Naive B cell (primary cell): ENCODE results near the gene TRAPPC5. TPM values are rescaled to one million over a fixed set of nuclear protein-coding genes. Genes with fewer than 3 reads are reported as not detected.

Experiments used
- ATAC-seq, 2 donors: fragments of 150-1000 bp; cut with Tn5 transposase; 2 replicates each; pipeline ENCODE4 v1.10.0; 2021; ENCODE audit warnings: low read depth in 2 of 2, mild to moderate bottlenecking in 2 of 2, moderate library complexity in 2 of 2
- DNase-seq: peaks from one replicate; pipeline ENCODE4 v3.0.0; 2022
- H3K27ac Mint-ChIP-seq, 6 donors: one replicate each; pipeline ENCODE4 v1.8.0; 2020 to 2022; ENCODE audit warnings: mild to moderate bottlenecking in 6 of 6, mixed read lengths in 6 of 6, moderate library complexity in 5 of 6, inconsistent platforms in 2 of 6
- H3K27me3 Mint-ChIP-seq, 3 donors: one replicate each; pipeline ENCODE4 v1.8.0; 2021 to 2022; ENCODE audit warnings: mixed read lengths in 3 of 3, mild to moderate bottlenecking in 1 of 3
- H3K36me3 Mint-ChIP-seq, 2 donors: one replicate each; pipeline ENCODE4 v1.8.0; 2020 to 2022; ENCODE audit warnings: mixed read lengths in 2 of 2, inconsistent platforms in 1 of 2, mild to moderate bottlenecking in 1 of 2
- H3K4me1 Mint-ChIP-seq, 3 donors: one replicate each; pipeline ENCODE4 v1.8.0; 2020 to 2022; ENCODE audit warnings: mixed read lengths in 3 of 3, inconsistent platforms in 1 of 3, mild to moderate bottlenecking in 1 of 3, moderate library complexity in 1 of 3
- H3K4me3 Mint-ChIP-seq, 8 donors: one replicate each; pipeline ENCODE4 v1.8.0; 2020 to 2022; ENCODE audit warnings: mild to moderate bottlenecking in 8 of 8, mixed read lengths in 8 of 8, moderate library complexity in 8 of 8, inconsistent platforms in 2 of 8
- H3K9me3 Mint-ChIP-seq, 7 donors: one replicate each; pipeline ENCODE4 v1.8.0; 2020 to 2022; ENCODE audit warnings: mixed read lengths in 7 of 7, mild to moderate bottlenecking in 5 of 7, inconsistent platforms in 2 of 7, moderate library complexity in 1 of 7
- polyA plus RNA-seq, 6 donors: library from polyadenylated mRNA; unstranded; fragments of 300-500 nt; fragmentation: Illumina TruSeq; gene quantifications; one replicate each; pipeline ENCODE4 v1.2.3, GENCODE V29; 2021; ENCODE audit warnings: low read depth in 6 of 6

The TRAPPC5 gene
- polyA plus RNA-seq, 6 donors from 2014 or later = 171 to 260 (median 224) TPM

- no peak for ATAC-seq
- Mint-ChIP-seq H3K4me3 (peak overlapping the region in 7 of 8 donors; percentile 81 to 98 (median 94)), H3K9me3 (peaks cover 0 to 1% (median 0%) of the 10 kb centered on the region in 7 donors), H3K27me3 (no peaks in the 10 kb centered on the region), H3K4me1 (peaks cover 0 to 98% (median 85%) of the 10 kb centered on the region in 3 donors), H3K36me3 (peaks cover 11 to 22% of the 10 kb centered on the region in 2 donors), H3K27ac (peak overlapping the region; percentile 99 to 100 (median 99))
- no peak for DNase-seq
Observed at GRCh38 chr19:7701049-7701653, 20.5 kb downstream of the TRAPPC5 start.

GRCh38 chr19:7701654-7702457, 21.2 kb downstream of the TRAPPC5 start, which contains the start of gene FCER2:
FCER2 (minus strand) TSS chr19:7702131; CDS start chr19:7699760, 2,371 bp downstream.
- Mint-ChIP-seq H3K4me1 (peaks cover 0 to 98% (median 87%) of the 10 kb centered on the region in 3 donors), H3K4me3 (peak within 1 kb of the TSS in 7 of 8 donors; percentile 81 to 98 (median 94)), H3K27me3 (no peaks in the 10 kb centered on the region), H3K36me3 (peaks cover 7 to 16% of the 10 kb centered on the region in 2 donors), H3K9me3 (peaks cover 0 to 1% (median 0%) of the 10 kb centered on the region in 7 donors), H3K27ac (peak within 1 kb of the TSS; percentile 99 to 100 (median 99))
- ATAC-seq = peak; percentile 65
- peak; percentile 85 for DNase-seq

GRCh38 chr19:7703332-7703731, 22.7 kb downstream of the TRAPPC5 start:
- Mint-ChIP-seq H3K27ac (peak overlapping the region; percentile 99 to 100 (median 99)), H3K4me3 (peak overlapping the region; percentile 74 to 97 (median 89))

GRCh38 chr19:7704280-7705060, 23.8 kb downstream of the TRAPPC5 start:
- Mint-ChIP-seq H3K4me1 (peaks cover 0 to 93% (median 77%) of the 10 kb centered on the region in 3 donors), H3K27ac (peak overlapping the region; percentile 99 to 100 (median 100)), H3K9me3 (peaks cover 0 to 1% (median 0%) of the 10 kb centered on the region in 7 donors), H3K27me3 (no peaks in the 10 kb centered on the region), H3K36me3 (peaks cover 7 to 8% of the 10 kb centered on the region in 2 donors), H3K4me3 (peak overlapping the region; percentile 74 to 97 (median 92))
- DNase-seq = no peak
- ATAC-seq = no peak

More at GRCh38 chr19:7703332-7703731, 22.7 kb downstream of the TRAPPC5 start:
- no peak for DNase-seq
- no peak for ATAC-seq
- Mint-ChIP-seq H3K27me3 (no peaks in the 10 kb centered on the region), H3K36me3 (peaks cover 7 to 15% of the 10 kb centered on the region in 2 donors), H3K4me1 (peaks cover 0 to 93% (median 79%) of the 10 kb centered on the region in 3 donors), H3K9me3 (peaks cover 0 to 1% (median 0%) of the 10 kb centered on the region in 7 donors)

- DNase-seq = peak; percentile 95
- Mint-ChIP-seq H3K27me3 (no peaks in the 10 kb centered on the region), H3K36me3 (no peaks in the 10 kb centered on the region), H3K27ac (peak overlapping the region; percentile 99 to 100 (median 100)), H3K4me1 (peaks cover 0 to 94% (median 80%) of the 10 kb centered on the region in 3 donors), H3K4me3 (peak overlapping the region; percentile 59 to 92 (median 88)), H3K9me3 (peaks cover 0 to 1% (median 0%) of the 10 kb centered on the region in 7 donors)
- ATAC-seq = peak; percentile 73 to 74
Observed at GRCh38 chr19:7705387-7706187, 25.0 kb downstream of the TRAPPC5 start.

- Mint-ChIP-seq H3K36me3 (no peaks in the 10 kb centered on the region), H3K9me3 (peaks cover 0 to 1% (median 0%) of the 10 kb centered on the region in 7 donors), H3K4me1 (peaks cover 0 to 94% (median 78%) of the 10 kb centered on the region in 3 donors), H3K4me3 (peak overlapping the region; percentile 41 to 92 (median 88)), H3K27ac (peak overlapping the region; percentile 99 to 100 (median 100)), H3K27me3 (no peaks in the 10 kb centered on the region)
- no peak for ATAC-seq
- no peak for DNase-seq
Observed at GRCh38 chr19:7706188-7706954, 25.7 kb downstream of the TRAPPC5 start.

- peak overlapping the region; percentile 41 to 92 (median 84) for H3K4me3 Mint-ChIP-seq
- no peaks in the 10 kb centered on the region for H3K36me3 Mint-ChIP-seq
- no peaks in the 10 kb centered on the region for H3K27me3 Mint-ChIP-seq
- ATAC-seq (no peak), DNase-seq (no peak)
- peaks cover 4 to 87% (median 72%) of the 10 kb centered on the region in 3 donors for H3K4me1 Mint-ChIP-seq
- no peaks in the 10 kb centered on the region for H3K9me3 Mint-ChIP-seq
- H3K27ac Mint-ChIP-seq = peak overlapping the region; percentile 99 to 100 (median 100)
Observed at GRCh38 chr19:7706955-7707456, 26.4 kb downstream of the TRAPPC5 start.

GRCh38 chr19:7709932-7710460, 29.4 kb downstream of the TRAPPC5 start:
- DNase-seq = no peak
- Mint-ChIP-seq H3K9me3 (no peaks in the 10 kb centered on the region), H3K4me1 (peaks cover 33 to 77% (median 60%) of the 10 kb centered on the region in 3 donors), H3K27me3 (no peaks in the 10 kb centered on the region), H3K36me3 (no peaks in the 10 kb centered on the region), H3K27ac (peak overlapping the region; percentile 43 to 99 (median 92)), H3K4me3 (peak overlapping the region in 6 of 8 donors; percentile 18 to 86 (median 63))
- no peak for ATAC-seq

GRCh38 chr19:7710616-7711015, 30.0 kb downstream of the TRAPPC5 start:
- Mint-ChIP-seq H3K4me3 (peak overlapping the region; percentile 45 to 86 (median 67)), H3K9me3 (peaks cover 0 to 2% (median 0%) of the 10 kb centered on the region in 7 donors), H3K36me3 (no peaks in the 10 kb centered on the region), H3K4me1 (peaks cover 39 to 77% (median 56%) of the 10 kb centered on the region in 3 donors), H3K27me3 (no peaks in the 10 kb centered on the region), H3K27ac (peak overlapping the region; percentile 68 to 99 (median 92))
- ATAC-seq = no peak
- DNase-seq = no peak

- peak overlapping the region in 4 of 6 donors; percentile 86 to 96 (median 96) for H3K27ac Mint-ChIP-seq
- H3K36me3 Mint-ChIP-seq = no peaks in the 10 kb centered on the region
- H3K27me3 Mint-ChIP-seq = no peaks in the 10 kb centered on the region
- peak overlapping the region in 6 of 8 donors; percentile 18 to 88 (median 75) for H3K4me3 Mint-ChIP-seq
- DNase-seq (no peak), ATAC-seq (no peak)
- H3K9me3 Mint-ChIP-seq = peaks cover 0 to 10% (median 5%) of the 10 kb centered on the region in 7 donors
- H3K4me1 Mint-ChIP-seq = peaks cover 35 to 83% (median 69%) of the 10 kb centered on the region in 3 donors
Observed at GRCh38 chr19:7715671-7716070, 35.0 kb downstream of the TRAPPC5 start.

GRCh38 chr19:7716762-7717161, 36.1 kb downstream of the TRAPPC5 start:
- peak overlapping the region in 3 of 8 donors; percentile 2 to 39 (median 32) for H3K4me3 Mint-ChIP-seq
- no peak for ATAC-seq
- H3K27ac Mint-ChIP-seq = peak overlapping the region in 4 of 6 donors; percentile 20 to 96 (median 60)
- H3K4me1 Mint-ChIP-seq = peaks cover 33 to 88% (median 63%) of the 10 kb centered on the region in 3 donors
- no peaks in the 10 kb centered on the region for H3K36me3 Mint-ChIP-seq
- H3K9me3 Mint-ChIP-seq = peaks cover 0 to 10% (median 5%) of the 10 kb centered on the region in 7 donors
- no peak for DNase-seq
- no peaks in the 10 kb centered on the region for H3K27me3 Mint-ChIP-seq
